T-helper 9 cell (primary cell): ENCODE measurements around the gene ATP2B2.

Experiments used
- DNase-seq: peaks from one replicate; pipeline ENCODE4 v3.0.0-alpha.2; 2020

The ATP2B2 gene

GRCh38 chr3:10447110-10447509, 58.3 kb downstream of the ATP2B2 start:
- DNase-seq, result no peak

GRCh38 chr3:10445561-10446175, 59.7 kb downstream of the ATP2B2 start:
- no peak for DNase-seq

DNA sequence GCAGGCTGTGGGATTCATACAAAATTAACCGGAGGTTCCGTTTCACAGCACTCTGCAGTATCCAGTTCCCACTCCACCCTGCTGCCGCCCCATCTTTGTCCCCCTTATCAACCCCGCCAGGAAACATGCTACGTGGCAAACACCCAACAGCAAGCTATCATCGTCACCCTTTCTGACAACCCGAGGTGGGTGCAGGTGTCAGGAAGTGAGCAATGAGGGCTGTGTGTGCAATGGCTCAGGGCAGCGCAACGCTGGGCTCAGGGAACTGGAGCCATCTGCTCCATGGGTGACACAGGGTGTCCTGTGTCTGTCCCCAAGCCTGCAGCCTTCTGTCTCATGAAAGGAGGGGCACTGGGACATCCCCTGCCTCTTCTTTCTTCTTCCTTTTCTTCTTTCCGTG, 60.9 kb downstream of the ATP2B2 start:
- DNase-seq, result no peak

GRCh38 chr3:10444110-10444429, 61.3 kb downstream of the ATP2B2 start:
- DNase-seq, result no peak

- DNase-seq, result no peak
Observed at GRCh38 chr3:10443272-10444109, 61.9 kb downstream of the ATP2B2 start.

DNA sequence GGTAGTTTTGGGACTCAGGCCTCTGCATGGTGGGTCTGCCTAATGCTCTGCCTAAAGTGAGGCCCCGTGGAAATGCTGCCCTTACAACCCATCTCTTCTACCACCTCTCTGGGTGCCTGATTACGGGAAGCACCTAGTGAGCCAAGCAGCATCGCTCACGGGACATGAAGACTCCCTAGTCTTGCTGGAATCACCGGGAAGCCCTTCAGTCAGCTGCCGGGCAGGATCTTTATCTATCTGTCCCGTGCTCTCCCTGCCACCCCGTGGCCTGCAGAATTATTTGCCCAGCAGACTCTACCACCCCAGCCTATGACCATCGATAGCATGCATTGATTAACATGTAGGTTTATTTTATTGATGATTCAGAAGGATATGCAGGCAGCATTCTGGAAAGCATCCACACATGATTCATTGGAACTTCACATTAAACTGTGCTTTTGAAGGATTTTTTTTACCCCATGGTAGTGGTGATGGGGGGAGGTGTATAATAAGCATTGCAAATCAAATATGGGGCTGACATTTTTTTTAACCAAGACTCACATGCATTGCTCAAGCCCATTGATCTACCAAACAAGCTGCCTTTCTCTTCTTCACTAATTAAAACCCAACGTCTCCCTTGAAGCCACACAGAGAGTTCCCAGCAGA, 63.1 kb downstream of the ATP2B2 start:
- no peak for DNase-seq

- DNase-seq, result no peak
Observed at GRCh38 chr3:10440684-10441083, 64.7 kb downstream of the ATP2B2 start.

GRCh38 chr3:10438902-10439610, 66.3 kb downstream of the ATP2B2 start:
- no peak for DNase-seq

GRCh38 chr3:10437995-10438901, 67.1 kb downstream of the ATP2B2 start:
- no peak for DNase-seq

GRCh38 chr3:10437272-10437994, 68.0 kb downstream of the ATP2B2 start:
- DNase-seq, result peak; percentile 26

- no peak for DNase-seq
Observed at GRCh38 chr3:10435850-10436249, 69.5 kb downstream of the ATP2B2 start.

DNA sequence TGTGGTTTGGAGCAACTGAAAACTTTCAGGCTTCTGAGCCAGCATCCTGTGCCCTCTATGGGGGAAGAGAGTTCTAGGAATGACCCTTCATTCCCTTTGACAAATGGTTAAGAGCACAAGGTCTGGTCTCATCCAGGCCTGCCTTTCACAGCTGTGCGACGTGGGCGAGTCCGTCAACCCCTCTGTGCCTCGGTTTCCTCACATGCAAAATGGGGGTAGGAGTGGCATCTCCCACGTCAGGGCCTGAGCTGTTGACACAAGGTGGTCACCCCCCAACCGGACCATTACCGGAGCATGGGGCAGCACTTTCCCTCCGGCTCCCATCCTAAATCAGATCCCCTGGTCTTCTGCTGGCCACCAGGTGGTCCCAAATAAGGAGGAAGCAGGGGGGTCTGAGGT, 70.4 kb downstream of the ATP2B2 start:
- DNase-seq, result no peak

DNA sequence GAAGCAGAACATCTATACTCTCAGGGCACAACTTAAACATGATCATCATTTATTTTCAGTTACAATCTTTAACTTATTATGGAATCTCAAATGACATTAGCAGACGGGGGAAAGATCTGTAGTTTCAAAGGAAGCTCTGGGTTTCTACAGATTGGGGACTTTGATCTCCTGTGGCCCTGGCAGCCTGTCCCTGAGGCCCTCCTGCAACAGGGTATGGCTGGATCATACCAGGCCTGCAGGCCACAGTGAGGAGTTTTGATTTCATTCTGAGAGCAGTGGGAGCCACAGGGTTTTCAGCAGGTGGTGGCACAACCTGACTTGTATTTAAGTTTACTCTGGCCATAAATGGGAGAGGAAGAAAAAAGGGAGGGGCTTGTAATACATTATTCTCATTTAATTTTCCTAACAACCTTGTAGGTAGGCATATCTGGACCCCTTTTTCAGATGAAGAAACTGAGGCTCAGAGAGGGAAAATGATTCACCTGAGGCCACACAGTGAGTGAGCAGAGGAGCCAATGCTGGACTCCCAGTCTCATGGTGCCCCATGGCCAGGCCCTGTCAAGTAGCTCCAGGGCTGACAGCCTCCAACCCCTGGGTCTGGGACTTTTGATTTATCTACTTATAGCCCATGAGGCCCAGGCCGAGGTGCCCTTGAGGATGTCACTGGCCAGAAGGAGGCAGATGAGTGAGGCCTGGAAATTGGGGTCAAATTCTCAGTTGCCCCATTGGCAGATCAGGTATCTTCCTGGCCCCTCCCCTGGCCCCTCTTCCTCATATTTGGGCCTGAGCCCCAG, 71.0 kb downstream of the ATP2B2 start:
- DNase-seq, result no peak

DNA sequence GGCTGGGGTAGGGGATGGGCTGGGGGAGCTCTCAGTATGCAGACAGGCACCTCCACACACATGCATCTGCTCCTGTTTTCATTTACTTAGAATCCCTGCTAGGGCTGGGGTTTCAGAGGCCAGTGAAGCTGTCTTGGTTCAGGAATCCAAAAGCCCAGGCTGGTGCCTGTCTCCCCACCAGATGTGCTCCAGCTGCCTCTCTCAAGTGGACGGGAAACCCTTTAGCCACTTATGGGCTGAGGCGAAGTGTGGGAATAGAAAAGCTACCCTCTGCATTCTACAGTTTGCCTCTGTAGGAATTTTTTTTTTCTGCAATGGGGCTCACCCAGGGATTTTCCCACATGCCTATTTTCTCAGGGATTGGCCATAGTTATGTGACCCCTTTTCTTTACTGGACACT, 72.5 kb downstream of the ATP2B2 start:
- DNase-seq, result no peak

GRCh38 chr3:10432156-10432845, 73.1 kb downstream of the ATP2B2 start:
- no peak for DNase-seq

GRCh38 chr3:10430805-10431204, 74.6 kb downstream of the ATP2B2 start:
- DNase-seq, result no peak

DNA sequence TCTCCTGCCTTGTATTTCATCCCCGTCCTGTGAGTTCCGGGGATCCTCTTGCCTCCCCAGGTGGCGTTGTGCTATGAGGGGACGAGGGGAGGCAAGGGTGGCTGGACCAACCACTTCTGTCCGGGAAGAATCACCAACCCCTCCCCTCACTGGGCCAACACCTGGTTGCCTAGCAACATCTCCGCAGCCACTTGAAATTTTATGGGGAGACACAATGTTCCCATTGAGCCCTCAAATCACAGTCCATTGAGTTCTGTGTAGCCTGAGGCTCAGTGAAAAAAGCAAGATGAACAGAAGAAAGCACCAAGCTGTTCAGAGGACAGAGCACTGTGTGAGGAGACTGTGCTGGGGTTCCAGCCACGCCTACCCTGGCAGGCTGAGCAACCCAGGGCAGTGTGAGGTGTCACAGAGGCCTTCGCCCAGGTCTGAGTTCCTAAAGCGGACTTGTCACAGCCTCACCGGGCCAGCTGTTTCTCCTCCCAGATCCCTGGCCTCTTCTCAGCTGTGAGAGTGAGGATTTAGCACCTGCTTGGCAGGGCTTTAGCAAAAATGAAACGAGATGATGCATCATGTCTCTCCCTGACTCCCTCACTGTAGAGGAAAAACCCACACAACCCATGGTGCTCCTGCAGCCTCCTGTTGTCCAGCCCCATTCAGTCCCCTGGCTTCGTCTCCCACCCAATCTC, 76.8 kb downstream of the ATP2B2 start:
- DNase-seq, result no peak

- no peak for DNase-seq
Observed at GRCh38 chr3:10426346-10427220, 78.8 kb downstream of the ATP2B2 start.
